HG03457 (cell line): ENCODE results near the gene PKNOX2.

Experiments used
- ATAC-seq: cut with Tn5 transposase; IDR thresholded peaks from one replicate; pipeline ENCODE4 v1.9.1; 2021; ENCODE audit warnings: moderate number of reproducible peaks; ENCODE audit not compliant: unreplicated experiment

The PKNOX2 gene

DNA sequence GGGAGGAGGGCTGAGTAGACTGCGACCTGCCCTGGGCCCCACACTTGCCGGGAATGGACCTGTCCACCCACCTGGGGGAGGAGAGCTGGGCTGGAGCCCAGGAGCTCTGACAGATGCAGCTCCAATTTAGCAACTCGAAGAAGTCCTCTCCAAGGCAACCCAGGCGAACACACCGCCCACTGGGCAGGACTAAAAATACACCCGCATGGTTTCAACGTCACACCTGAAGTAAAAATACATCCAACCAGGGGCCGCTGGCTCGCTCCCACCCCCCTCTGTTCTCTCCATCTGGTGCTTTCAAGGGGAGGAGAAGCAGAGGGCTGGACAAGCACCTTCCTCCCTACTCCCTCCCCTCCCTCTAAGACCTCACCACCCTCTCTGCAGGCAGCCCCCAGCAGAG, 211.6 kb downstream of the PKNOX2 start:
- ATAC-seq, result no peak

DNA sequence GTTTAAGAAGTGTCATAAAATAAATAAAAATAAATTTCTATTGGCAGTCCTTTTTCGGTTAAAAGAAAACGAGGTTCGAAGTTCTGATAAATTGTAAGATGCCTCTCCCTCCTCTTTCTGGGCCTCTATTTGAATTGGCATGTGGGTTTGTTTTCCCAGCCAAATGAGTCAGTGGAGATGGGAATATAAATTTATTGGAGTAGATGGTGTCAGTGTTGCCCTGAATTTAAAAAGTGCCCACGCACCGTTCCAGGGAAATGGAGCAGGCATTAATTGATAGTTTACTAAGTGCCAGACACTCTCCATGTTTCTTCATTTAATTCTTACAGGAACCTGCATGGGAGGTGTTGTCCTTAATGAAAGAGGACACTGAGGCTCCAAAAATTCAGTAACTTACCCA, 212.3 kb downstream of the PKNOX2 start:
- ATAC-seq, result no peak

DNA sequence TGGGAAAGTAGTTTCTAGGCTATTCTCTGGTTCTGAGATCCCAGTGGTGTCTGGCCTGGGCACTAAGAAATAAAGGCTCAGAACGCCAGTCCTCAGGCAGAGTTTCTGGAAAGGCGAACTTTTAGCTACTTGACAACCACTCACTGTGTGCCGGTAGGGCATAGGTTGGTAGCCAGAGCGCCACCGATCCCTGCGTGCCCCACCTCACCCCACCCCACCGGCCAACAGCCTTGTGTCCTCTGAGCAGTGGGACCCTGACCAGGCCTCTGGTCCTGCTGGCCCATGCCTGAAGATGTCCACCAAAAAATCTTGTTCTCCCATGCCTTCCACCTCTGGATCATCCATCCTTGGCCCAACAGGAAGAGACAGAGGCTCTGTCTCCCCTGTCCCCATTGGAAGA, 213.5 kb downstream of the PKNOX2 start:
- no peak for ATAC-seq

DNA sequence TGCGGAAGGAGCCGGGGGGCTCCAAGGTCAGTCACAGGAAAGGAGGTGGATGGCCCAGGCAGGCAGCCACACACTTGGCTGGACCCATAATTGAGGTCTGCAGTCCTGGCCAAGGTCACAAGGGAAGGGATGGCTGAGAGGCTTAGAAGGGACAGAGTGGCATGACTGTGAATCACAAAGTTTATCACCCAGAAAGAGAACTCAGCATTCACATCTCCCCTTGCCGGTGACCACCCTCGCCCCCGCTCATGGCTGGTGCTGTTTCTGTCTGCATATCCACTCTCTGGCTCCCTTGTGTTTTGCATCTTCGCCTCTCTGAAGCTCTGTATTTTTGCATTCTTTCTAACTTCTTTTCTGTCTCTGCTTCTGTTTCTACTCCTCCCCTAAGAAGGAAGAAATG, 214.0 kb downstream of the PKNOX2 start:
- no peak for ATAC-seq

DNA sequence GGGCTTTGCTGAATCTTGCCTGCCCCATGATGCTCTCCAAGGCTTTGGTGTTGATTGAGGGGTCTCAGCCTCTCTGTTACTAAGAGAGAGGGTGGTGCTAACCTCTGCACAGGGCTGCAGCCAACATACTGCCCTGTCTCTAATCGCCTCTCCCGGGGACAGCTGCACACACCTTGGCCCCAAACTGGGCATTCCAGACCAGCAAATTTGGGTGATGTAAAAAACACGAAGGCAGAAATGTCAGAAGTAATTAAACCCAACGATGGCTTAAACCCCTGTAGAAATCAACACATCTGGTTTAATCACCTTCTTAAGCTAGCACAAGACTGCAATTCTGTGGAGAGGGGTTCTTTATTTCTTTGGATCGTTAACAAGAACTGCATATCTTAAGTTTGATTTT, 215.0 kb downstream of the PKNOX2 start:
- no peak for ATAC-seq

DNA sequence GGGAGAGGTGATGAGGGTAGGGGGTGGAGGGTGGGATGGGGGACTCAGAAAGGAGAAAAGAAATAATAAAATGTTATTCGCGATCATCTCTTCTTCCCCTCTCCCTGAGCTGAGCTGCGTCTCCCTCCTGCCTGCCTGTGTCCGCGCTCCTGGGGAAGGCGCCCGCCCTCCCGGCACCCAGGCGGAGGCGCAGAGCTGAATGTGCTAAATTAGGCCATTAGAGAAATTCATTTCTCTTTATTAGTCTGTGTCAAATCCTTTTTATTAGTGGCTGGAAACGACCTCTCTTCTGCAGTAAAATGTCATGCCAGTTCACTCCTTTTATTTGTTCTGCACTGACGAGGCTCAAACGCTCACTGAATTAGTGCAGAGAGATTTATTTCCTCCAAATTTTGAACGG, 215.4 kb downstream of the PKNOX2 start:
- no peak for ATAC-seq

DNA sequence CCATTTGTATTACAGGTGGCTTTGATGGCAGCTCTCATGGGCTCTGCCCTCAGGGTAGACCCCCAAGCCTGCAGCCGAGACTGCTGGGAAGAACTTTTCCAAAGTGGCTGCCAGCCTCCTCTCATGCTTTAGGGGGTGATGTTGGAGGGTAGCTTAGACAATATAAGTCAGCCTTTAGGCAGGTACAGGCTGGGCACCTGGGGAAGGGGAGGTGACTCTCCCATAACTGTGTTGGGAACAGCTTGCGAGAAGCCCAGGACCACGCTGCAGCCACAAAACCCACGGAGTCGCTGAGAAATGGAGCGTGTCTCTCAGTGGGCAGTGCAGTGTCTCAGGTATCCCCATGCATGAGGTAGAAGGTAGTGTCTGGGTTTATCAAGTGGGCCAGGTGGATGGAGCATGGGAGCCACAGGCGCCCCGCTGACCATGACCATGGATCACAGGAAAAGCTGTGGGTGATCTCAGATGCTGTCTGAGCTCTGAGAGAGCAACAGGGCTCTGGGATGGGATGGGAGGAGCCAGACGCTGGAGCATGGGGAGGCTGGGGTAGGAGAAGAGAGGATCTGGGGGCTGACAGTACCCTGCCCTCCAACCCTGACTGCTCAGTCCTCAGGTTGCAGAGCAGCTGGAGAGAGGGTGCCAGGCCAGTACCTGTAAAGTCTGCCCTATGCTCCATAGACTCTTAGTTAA, 216.3 kb downstream of the PKNOX2 start:
- ATAC-seq, result no peak

DNA sequence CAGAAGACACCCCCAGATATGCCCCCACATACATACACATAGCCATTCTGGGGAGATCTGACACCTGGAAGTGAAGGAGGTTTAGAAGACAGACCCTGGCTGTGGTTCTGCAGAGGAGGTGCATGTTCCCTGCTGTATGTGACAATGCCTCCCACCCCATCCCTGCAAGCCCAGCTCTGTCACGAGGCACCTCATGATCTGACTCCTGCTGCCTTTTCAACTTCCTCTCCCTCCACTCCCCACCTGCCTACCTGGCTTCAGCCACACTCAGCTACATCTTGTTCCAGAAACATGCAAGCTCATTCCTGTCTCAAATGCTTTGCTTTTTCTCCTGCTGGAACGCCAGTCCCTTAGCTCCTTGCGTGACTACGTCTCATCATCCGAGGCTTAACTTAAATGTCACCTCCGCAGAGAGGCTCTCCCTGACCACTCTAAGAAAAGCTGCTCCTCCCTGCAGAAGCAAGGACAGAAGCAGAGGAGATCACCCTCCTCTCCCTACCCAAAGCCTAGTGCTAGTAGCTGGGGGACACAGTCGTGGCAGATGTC, 217.0 kb downstream of the PKNOX2 start:
- no peak for ATAC-seq

DNA sequence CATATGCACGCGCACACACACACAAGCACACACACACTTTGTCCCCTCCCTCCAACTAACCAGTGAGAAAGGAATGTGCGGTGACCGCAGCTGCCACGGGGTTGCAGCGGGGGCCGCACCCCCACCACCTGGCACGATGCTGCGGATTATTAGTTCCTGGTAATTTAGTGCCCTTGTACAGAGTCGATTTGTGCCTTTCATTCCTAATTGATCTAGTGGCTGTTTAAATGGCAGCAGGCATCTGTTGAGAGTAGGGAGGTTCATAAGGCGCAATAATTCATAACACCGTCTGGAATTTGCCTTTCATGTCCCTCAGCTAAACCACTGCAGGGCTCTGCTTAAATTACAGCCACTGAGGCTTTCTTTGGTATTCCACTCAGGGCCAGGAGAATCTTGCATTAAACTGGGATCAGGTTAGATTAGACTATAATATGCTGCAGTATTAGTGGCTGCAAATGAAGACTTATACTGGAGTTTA, 217.8 kb downstream of the PKNOX2 start:
- no peak for ATAC-seq

DNA sequence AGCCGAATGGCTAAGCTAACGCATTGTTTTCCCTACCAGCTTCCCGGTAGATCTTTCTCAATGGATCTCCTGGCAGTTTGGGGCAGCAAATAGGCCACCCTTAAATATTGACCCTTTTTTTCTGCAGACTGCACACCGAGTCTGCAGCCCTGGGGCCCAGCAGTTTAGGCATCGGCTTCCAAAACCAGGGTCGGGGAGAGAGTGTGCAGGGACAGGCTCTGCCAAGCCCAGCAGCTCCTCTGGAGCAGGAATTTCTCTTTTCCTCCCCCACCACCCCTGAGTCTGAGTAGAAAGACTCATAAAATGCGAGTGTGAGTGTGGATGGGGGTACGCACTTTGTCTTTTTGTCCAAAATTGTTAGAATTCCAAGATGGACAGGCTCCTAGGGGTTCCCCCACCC, 218.3 kb downstream of the PKNOX2 start:
- ATAC-seq, result no peak

DNA sequence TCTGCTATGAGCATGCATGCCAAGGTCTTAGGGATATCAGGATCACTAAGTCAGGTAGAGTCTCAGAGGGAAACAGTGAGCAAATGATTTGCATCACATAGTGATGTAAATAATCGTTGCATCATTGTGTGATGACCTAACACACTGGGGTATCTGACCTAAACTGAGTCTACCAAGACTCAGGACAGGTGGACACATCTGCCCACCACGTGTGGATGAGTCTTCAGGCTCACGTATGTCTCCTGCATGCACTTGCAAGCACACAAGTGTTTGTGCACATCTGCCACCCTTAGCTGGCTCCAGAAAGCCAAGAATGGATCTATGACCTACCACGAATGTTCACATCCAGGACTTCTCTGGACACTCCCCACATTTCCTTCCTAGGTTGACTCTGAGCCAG, 220.3 kb downstream of the PKNOX2 start:
- no peak for ATAC-seq

DNA sequence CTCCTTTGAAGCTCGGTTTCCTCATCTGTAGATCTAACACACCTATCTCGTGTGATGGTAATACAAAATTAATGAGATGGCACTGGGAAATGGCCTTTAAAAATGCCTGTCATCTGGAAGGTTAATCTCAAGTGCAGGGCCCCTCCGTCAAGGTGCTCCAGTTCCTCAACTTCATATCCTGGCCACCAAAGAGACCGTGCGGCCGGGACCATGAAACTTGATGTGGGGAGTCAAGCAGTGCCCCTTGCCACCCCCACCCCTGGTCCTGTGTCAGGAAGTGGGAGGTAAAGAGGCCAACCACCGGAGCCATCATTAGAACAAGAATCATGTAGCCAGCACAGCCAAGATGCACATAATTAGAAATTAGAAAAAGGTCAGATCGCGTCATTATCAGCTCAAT, 223.3 kb downstream of the PKNOX2 start:
- no peak for ATAC-seq

DNA sequence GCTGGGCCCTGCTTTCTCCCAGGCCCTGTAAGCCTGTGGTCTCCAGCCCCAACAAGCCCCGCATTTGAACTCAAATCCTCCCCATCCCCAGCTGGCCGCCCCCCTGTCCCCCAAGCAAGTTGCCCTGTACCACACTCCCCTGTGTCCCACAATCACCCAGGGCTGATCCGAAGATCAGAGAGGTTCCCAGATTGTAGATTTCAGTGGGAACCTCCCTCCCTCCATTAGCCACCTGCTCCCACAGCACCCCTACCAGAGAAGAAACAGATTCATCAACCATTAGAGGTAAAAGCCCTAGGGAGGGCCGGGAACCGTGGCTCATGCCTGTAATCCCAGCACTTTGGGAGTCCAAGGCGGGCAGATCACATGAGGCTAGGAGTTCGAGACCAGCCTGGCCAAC, 224.1 kb downstream of the PKNOX2 start:
- ATAC-seq, result no peak

DNA sequence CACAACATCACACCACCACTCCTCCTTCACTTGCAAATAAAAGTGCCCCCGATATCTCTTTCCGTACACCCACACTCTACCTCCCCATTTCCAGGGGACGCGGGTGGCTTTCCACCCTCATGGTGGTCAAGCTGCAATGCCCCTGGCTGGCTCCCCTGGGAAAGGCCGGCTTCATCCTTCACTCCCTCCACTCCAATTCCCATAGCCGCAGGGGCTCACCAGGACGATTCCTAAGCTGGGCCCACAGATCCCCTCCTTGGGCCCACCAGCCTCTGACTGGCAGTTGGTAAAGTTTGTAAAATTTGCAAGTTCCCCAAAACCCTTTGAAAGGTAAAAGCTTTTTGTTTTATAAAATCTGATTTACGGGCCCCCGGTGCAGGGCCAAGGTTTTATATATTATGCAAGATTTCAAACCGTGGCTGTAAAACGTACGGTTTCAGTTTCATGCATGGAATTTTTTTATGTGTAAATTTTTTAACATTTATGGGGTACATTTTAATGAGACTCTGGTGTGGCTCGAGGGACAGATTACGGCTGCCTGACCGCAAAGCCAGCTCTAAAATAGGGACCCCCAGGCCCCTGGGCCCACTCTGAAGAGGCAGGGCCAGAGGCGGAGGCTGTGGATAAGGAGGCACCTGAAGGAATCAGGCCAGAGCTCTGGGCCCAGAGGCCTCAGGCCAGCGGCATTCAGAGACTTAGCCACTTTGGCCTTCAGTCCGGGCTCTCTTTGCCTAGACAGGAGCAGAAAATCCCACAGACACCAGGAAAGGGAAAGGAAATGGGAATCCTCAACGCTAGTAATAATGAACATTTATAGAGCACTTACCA, 225.0 kb downstream of the PKNOX2 start:
- ATAC-seq, result no peak

DNA sequence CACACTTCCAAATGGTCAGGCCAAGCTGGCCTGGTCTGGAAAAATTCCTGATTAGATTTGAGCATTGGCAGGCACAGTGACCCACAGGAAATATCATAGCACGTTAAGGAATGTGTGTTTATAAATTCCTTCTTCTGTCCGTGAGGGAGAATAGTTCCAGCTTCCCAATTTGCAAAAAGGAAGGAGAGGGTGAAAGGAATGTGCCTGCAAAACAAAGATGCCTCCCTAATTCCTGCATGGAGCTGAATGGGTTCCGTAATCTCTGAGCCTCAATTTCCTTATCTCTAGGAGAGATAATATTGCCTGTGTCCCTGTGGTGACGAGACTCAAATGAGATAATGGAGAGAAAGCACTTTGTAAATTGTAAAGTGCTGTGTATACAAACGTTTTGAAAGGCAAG, 226.4 kb downstream of the PKNOX2 start:
- ATAC-seq, result no peak

DNA sequence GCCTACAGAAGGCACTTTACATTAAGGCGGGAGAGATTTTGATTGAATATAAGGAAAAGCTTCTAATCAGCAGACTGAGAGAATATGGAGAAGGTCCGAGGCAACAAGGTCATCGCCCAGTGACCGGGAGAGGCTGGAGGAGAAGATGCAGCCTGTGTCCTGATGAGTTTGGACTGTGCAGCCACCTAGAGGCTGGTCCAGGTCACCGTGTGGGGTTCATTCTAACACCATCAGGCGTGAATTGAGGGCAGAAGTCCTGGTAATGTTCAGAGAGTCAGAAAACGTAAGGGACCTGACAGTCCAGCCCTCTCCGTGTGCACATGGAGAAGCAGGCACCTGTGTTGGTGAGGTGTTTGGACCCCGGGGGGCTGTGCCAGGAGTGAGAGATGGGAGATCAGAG, 228.8 kb downstream of the PKNOX2 start:
- ATAC-seq, result no peak

DNA sequence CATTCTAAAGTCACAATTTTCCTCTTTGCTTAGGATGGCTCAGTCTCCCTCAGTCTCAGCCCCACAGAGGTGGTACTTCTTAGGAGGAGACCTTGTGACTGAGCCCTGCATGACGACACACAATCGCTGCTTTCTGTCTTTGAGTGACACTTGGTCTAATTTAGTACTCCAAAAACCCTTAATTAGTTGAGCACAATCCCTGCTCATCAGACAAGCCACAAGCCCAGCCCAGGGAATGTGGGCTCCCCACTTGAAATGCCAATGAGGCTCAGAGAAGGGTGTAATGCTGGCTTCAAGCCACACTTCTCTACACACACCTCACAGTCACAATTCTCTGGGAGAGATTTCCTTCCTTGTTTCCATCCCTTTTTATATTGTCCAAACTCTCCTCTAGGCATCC, 229.7 kb downstream of the PKNOX2 start:
- no peak for ATAC-seq

DNA sequence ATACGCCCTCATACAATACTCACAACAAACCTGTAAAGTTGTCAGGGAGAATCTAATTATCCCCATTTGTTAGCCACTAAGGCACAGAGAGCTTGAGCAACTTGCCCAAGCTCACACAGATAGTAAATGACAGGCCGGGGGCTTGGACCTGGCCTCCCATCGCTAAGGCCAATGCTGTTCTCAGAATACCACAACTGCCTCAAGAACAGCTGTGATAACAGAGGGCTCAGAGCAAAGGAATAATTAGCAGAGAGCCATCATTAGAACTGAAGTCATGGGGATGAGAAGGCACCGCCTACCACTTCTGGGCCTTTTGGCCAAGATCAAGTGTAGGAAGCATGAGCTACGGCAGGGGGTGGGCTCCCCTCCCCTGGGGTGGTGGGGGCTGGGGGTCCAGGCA, 232.9 kb downstream of the PKNOX2 start:
- no peak for ATAC-seq

DNA sequence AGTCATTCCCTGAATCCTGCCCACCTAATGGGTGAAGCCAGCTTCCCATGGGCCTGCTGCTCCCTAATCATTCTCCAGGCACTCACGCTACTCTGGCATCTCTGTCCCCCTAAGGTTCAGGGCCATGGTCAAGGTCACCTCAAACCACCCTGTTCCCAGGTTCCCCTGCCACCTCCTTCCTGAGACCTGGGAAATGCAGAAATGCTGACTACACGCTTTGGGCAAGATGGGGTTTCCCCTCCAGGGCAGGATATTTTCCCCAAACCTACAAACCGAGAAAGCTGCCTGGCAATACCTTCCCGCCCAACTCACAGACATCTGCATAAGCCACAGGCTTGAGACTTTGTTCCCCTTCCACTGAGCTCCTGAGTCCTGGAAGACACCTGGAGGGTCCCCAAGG, 233.9 kb downstream of the PKNOX2 start:
- ATAC-seq, result no peak

DNA sequence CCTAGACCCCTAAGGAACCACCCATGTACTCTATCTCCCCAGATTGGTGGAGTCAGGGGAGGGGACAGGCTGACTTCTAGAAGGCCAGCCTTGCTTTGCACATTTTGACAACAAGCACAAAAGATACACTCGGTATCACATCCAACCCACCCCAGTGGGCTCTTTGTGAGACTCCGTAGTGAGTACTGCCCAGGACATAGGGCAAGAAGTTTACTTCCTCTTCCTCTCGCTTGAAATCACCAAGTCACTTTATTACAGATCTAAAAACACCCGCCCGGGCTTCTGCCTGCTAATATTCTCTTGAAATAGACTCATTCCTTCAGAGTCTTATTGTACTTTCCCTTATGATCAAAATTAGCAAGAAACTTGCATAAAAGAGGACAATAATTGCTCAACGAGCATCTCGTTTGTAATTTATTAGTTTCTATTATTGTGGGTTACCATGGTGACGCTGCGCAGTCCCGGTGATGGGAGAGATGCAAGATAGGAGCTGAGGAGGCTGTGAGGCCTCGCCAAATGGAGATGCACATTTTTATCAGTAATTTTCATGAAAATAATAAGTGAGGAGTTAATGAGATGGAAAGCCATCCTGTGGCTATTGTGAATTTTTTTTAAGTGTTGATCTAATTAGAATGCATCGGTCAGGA, 234.6 kb downstream of the PKNOX2 start:
- no peak for ATAC-seq

DNA sequence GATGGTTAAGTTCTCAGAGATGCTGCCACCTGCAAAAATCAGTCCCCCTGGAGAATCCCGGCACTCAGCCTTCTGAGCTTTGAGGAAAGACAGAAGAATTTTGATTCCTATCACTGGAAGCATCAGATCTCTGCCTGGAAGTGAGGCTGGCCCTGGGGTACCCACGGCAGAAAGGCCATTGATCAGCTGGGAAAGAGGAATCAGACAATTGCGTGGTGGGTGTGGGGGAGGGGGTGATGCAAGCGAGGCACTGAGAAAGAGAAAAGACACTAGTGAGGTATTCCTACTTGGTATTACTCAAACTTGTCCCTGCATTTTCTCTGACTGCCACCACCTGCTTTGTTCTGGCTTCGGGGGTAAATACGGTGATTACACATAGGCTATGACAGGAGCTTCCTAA, 235.4 kb downstream of the PKNOX2 start:
- no peak for ATAC-seq

DNA sequence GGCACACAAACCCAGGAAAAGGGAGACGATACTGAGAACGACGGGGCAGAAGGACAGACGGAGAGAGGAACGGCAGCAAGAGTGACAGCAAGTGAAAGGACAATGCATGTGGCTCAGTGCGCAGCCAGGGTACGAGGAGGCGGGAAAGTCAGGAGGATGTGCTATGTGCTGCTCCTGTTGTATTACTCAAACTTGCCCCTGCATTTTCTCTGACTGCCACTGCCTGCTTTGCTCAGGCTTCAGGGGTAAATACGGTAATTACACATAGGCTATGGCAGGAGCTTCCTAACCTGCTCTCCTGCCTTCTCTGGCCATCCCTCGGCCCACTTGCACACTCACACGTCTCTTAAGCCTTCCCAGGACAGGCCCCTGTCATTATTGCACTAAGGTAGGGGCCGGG, 236.7 kb downstream of the PKNOX2 start:
- no peak for ATAC-seq
